ENCODE data around the gene MAMSTR.

Gene MAMSTR

DNA sequence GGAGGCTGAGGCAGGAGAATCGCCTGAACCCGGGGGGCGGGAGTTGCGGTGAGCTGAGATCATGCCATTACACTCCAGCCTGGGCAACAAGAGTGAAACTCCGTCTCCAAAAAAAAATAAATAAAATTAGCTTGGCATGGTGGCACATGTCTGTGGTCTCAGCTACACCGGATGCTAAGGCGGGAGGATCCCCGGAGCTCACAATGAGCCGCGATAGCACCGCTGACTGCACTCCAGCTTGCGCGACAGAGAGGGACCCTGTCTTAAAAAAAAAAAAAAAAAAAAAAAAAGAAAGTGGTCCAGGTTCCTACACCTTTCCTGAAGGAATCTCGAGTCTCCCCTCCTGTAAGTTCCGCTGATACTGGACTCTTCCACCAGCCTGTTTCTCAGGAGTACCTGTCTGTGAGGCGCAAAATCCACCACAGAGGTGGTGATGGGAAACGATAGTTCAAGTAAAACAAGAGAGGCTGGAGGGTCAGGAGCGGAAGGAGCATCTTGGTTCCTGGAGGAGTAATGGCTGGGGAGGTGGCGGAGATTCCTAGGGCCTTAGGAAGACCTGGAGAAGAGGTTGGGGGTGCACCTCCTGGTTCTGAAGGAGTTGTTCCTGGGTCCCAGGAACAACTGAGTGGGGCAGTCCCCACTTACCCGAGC is 32.4 kb upstream of the MAMSTR start:
- POLR2A ChIA-PET, result interaction anchor here (0.6 to 1.2 kb wide), 5 partner anchors 9 to 106 kb away, joined by 4 to 7 read pairs (median 4); partner anchors contain the start of gene CA11
- no peaks in the 10 kb centered on the region for H3K36me3 ChIP-seq (ENCODE audit: control insufficient read depth in 2 of 2, insufficient read depth in 1 of 2, low read length in 2 of 2)
- H3K9me3 ChIP-seq (ENCODE audit: control insufficient read depth, insufficient read depth, low read depth, low read length), result no peaks in the 10 kb centered on the region
- H3K4me3 ChIP-seq (ENCODE audit: low read depth, low read length), result peak overlapping the region; percentile 53
- TF ChIP-seq, protein P1, sequence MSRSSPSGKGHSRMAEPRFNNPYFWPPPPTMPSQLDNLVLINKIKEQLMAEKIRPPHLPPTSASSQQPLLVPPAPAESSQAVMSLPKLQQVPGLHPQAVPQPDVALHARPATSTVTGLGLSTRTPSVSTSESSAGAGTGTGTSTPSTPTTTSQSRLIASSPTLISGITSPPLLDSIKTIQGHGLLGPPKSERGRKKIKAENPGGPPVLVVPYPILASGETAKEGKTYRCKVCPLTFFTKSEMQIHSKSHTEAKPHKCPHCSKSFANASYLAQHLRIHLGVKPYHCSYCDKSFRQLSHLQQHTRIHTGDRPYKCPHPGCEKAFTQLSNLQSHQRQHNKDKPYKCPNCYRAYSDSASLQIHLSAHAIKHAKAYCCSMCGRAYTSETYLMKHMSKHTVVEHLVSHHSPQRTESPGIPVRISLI (tag by site-specific recombination; IDR thresholded peaks at IDR 0.05), result peak; percentile 68; the same call in 1 of the 2 replicates
- TF ChIP-seq, protein P2, sequence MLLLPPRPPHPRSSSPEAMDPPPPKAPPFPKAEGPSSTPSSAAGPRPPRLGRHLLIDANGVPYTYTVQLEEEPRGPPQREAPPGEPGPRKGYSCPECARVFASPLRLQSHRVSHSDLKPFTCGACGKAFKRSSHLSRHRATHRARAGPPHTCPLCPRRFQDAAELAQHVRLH (tag by site-specific recombination; IDR thresholded peaks at IDR 0.05), result no peak
- no peak overlapping the region; the same call in 1 of the 2 replicates for H3K27ac ChIP-seq (ENCODE audit: extremely low read depth, low read depth, low read length)
- CTCF ChIA-PET, result interaction anchor here (1.0 to 1.5 kb wide), 3 partner anchors 44 to 90 kb away, joined by 3 to 4 read pairs (median 3); no protein-coding TSS in a partner anchor
- H3K4me1 ChIP-seq (ENCODE audit: control insufficient read depth, insufficient read depth, low read length), result peaks cover 3% of the 10 kb centered on the region; the same call in 1 of the 2 replicates

DNA sequence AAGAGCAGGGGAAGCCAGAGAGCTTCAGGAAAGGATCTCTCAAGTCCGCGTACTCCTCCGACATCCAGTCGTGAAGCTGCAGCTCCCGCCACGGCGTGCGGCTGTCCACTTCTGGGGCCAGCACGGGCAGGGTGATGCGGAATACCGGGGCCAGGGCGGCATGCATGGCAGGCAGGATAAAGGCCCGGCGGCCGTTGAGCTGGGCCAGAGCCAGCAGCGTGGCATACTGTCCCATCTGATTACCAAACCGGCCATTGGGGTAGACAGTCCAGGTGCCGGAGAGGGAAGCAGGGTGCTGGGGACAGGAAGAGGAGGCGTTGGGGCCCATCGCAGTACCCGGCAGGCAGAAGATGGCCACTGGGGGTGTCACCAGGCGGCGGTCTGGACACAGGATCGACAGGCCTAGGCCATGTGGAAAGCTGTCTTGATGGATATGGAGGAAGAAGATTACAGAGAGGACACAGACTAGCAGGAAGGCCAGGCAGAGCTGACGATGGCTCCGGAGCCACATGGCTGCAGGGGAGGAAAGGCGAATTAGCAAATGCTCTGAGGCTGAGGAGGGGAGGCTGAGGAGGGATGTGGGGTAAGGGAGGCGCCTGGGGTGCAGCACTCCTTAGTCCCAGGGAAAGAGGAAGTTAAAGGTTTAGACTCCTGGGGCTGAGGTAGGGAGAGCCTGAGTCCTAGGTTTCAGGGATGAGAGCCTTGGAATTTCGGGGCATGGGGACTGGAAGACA is 31.4 kb upstream of the MAMSTR start:
- POLR2A ChIA-PET, result interaction anchor here (0.6 kb wide), 1 partner anchor 8 kb away, joined by 3 read pairs; no protein-coding TSS in a partner anchor
- H3K36me3 ChIP-seq (ENCODE audit: control insufficient read depth in 2 of 2, insufficient read depth in 1 of 2, low read length in 2 of 2), result no peaks in the 10 kb centered on the region
- no peak overlapping the region for H3K27ac ChIP-seq (ENCODE audit: extremely low read depth, low read depth, low read length)
- no peak overlapping the region for H3K4me3 ChIP-seq (ENCODE audit: low read depth, low read length)
- TF ChIP-seq WT1 (tag by site-specific recombination; IDR thresholded peaks at IDR 0.05), result peak; percentile 73
- no peak for TF ChIP-seq IKZF3 (tag by site-specific recombination; IDR thresholded peaks at IDR 0.05)
- no peaks in the 10 kb centered on the region for H3K9me3 ChIP-seq (ENCODE audit: control insufficient read depth, insufficient read depth, low read depth, low read length)
- H3K4me1 ChIP-seq (ENCODE audit: control insufficient read depth, insufficient read depth, low read length), result peaks cover 3% of the 10 kb centered on the region; the same call in 1 of the 2 replicates
- CTCF ChIA-PET, result interaction anchor here (0.6 to 1.5 kb wide), 3 partner anchors 23 to 76 kb away, joined by 3 to 5 read pairs (median 3); no protein-coding TSS in a partner anchor

DNA sequence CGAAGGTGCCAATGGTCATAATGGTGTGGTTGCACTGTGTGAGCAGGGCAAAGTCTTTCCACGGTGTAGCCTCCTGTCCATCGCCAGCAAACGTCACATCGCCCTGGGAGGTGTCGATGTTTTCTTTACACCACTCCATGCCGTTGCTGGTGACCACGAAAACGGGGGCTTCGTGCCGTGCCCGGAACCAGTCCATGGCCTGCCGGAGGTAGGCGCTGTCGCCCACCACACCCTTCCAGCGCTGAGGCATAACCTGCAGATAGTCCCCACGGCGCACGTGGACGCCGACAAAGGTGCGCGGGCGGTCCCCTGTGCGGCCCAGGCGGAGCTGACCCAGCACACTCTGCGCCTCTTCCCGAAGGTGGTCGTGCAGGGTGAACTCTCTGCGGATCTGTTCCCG is 30.8 kb upstream of the MAMSTR start:
- ChIA-PET CTCF (interaction anchor here (0.6 to 1.5 kb wide), 2 partner anchors 23 to 76 kb away, joined by 3 to 5 read pairs; no protein-coding TSS in a partner anchor), POLR2A (no interaction called here)
- H3K9me3 ChIP-seq (ENCODE audit: control insufficient read depth, insufficient read depth, low read depth, low read length), result no peaks in the 10 kb centered on the region
- no peak overlapping the region for H3K27ac ChIP-seq (ENCODE audit: extremely low read depth, low read depth, low read length)
- no peak overlapping the region for H3K4me3 ChIP-seq (ENCODE audit: low read depth, low read length)
- H3K4me1 ChIP-seq (ENCODE audit: control insufficient read depth, insufficient read depth, low read length), result peaks cover 3% of the 10 kb centered on the region; the same call in 1 of the 2 replicates
- no peaks in the 10 kb centered on the region for H3K36me3 ChIP-seq (ENCODE audit: control insufficient read depth in 2 of 2, insufficient read depth in 1 of 2, low read length in 2 of 2)
- no peak for TF ChIP-seq ZBTB7A (tag by site-specific recombination; IDR thresholded peaks at IDR 0.05; ENCODE audit: low read depth)
- TF ChIP-seq ZNF558 (tag by site-specific recombination; IDR thresholded peaks at IDR 0.05), result no peak
- TF ChIP-seq, protein P3, sequence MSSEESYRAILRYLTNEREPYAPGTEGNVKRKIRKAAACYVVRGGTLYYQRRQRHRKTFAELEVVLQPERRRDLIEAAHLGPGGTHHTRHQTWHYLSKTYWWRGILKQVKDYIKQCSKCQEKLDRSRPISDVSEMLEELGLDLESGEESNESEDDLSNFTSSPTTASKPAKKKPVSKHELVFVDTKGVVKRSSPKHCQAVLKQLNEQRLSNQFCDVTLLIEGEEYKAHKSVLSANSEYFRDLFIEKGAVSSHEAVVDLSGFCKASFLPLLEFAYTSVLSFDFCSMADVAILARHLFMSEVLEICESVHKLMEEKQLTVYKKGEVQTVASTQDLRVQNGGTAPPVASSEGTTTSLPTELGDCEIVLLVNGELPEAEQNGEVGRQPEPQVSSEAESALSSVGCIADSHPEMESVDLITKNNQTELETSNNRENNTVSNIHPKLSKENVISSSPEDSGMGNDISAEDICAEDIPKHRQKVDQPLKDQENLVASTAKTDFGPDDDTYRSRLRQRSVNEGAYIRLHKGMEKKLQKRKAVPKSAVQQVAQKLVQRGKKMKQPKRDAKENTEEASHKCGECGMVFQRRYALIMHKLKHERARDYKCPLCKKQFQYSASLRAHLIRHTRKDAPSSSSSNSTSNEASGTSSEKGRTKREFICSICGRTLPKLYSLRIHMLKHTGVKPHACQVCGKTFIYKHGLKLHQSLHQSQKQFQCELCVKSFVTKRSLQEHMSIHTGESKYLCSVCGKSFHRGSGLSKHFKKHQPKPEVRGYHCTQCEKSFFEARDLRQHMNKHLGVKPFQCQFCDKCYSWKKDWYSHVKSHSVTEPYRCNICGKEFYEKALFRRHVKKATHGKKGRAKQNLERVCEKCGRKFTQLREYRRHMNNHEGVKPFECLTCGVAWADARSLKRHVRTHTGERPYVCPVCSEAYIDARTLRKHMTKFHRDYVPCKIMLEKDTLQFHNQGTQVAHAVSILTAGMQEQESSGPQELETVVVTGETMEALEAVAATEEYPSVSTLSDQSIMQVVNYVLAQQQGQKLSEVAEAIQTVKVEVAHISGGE (tag by site-specific recombination; conservative IDR thresholded peaks at IDR 0.05; ENCODE audit: low read depth), result no peak
- TF ChIP-seq ZNF248 (tag by site-specific recombination; IDR thresholded peaks at IDR 0.05), result no peak
- no peak for TF ChIP-seq YY1 (tag by site-specific recombination; IDR thresholded peaks at IDR 0.05)
- TF ChIP-seq ZFP37 (tag by site-specific recombination; IDR thresholded peaks at IDR 0.05), result no peak
- TF ChIP-seq ZNF830 (tag by site-specific recombination; IDR thresholded peaks at IDR 0.05; ENCODE audit: low read depth), result no peak
- TF ChIP-seq, protein P4, sequence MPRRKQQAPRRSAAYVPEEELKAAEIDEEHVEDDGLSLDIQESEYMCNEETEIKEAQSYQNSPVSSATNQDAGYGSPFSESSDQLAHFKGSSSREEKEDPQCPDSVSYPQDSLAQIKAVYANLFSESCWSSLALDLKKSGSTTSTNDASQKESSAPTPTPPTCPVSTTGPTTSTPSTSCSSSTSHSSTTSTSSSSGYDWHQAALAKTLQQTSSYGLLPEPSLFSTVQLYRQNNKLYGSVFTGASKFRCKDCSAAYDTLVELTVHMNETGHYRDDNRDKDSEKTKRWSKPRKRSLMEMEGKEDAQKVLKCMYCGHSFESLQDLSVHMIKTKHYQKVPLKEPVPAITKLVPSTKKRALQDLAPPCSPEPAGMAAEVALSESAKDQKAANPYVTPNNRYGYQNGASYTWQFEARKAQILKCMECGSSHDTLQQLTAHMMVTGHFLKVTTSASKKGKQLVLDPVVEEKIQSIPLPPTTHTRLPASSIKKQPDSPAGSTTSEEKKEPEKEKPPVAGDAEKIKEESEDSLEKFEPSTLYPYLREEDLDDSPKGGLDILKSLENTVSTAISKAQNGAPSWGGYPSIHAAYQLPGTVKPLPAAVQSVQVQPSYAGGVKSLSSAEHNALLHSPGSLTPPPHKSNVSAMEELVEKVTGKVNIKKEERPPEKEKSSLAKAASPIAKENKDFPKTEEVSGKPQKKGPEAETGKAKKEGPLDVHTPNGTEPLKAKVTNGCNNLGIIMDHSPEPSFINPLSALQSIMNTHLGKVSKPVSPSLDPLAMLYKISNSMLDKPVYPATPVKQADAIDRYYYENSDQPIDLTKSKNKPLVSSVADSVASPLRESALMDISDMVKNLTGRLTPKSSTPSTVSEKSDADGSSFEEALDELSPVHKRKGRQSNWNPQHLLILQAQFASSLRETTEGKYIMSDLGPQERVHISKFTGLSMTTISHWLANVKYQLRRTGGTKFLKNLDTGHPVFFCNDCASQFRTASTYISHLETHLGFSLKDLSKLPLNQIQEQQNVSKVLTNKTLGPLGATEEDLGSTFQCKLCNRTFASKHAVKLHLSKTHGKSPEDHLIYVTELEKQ (tag by site-specific recombination; IDR thresholded peaks at IDR 0.05; ENCODE audit: borderline replicate concordance), result no peak
- no peak for TF ChIP-seq GLI2 (tag by site-specific recombination; IDR thresholded peaks at IDR 0.05; ENCODE audit: borderline replicate concordance, low read depth)
- TF ChIP-seq ZNF548 (tag by site-specific recombination; IDR thresholded peaks at IDR 0.05), result no peak
- TF ChIP-seq, protein P5, sequence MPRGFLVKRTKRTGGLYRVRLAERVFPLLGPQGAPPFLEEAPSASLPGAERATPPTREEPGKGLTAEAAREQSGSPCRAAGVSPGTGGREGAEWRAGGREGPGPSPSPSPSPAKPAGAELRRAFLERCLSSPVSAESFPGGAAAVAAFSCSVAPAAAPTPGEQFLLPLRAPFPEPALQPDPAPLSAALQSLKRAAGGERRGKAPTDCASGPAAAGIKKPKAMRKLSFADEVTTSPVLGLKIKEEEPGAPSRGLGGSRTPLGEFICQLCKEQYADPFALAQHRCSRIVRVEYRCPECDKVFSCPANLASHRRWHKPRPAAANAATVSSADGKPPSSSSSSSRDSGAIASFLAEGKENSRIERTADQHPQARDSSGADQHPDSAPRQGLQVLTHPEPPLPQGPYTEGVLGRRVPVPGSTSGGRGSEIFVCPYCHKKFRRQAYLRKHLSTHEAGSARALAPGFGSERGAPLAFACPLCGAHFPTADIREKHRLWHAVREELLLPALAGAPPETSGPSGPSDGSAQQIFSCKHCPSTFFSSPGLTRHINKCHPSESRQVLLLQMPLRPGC (tag by site-specific recombination; IDR thresholded peaks at IDR 0.05), result no peak
- TF ChIP-seq TRIM28 (IDR thresholded peaks at IDR 0.05; ENCODE audit: borderline replicate concordance, low read length), result no peak
- no peak for TF ChIP-seq ZBTB20 (tag by site-specific recombination; IDR thresholded peaks at IDR 0.05)
